ENCODE measurements around the gene YOD1. TPM values are rescaled to one million over a fixed set of nuclear protein-coding genes. Genes with fewer than 3 reads are reported as not detected.

YOD1 gene
- total and polyA plus RNA-seq, 2 of the 13 experiments (the other 11 are each of a cell fraction or from before 2014, with no cell fraction given), result 3.4 to 9.1 TPM

- Histone ChIP-seq H2AFZ (ENCODE audit: low read length) (no peak overlapping the region), H3K36me3 (replicated peaks in 1 of 2; ENCODE audit: control insufficient read depth in 1 of 2, insufficient read depth in 2 of 2, low read length in 2 of 2) (no peaks in the 10 kb centered on the region), H3K4me1 (ENCODE audit: insufficient read depth, low read length) (peaks cover 100% of the 10 kb centered on the region), H3K9ac (ENCODE audit: insufficient read depth, low read depth, low read length) (no peak overlapping the region), H3K27ac (ENCODE audit: extremely low read length, insufficient read depth, low read length) (no peak overlapping the region), H4K20me1 (ENCODE audit: insufficient read depth, low read length) (no peaks in the 10 kb centered on the region), H3K27me3 (ENCODE audit: control insufficient read depth in 1 of 2, insufficient read depth in 2 of 2, low read length in 2 of 2) (no peaks in the 10 kb centered on the region), H3K4me3 (replicated peaks in 1 of 3; ENCODE audit: insufficient read depth in 1 of 3, low read depth in 2 of 3, low read length in 3 of 3) (no peak overlapping the region), H3K4me2 (ENCODE audit: low read depth, low read length) (no peak overlapping the region), H3K79me2 (ENCODE audit: insufficient read depth, low read length) (no peaks in the 10 kb centered on the region), H3K9me3 (ENCODE audit: low read length) (no peaks in the 10 kb centered on the region)
- ATAC-seq, result no peak
- WGBS (ENCODE audit: low lambda C conversion rate), result 88% methylated on average over 18 of the region's 18 CpGs
- ChIA-PET CTCF (ENCODE audit: low intra/inter-chr PET ratio, low total read pairs) (no interaction called here), POLR2A (no interaction called here)
- in situ Hi-C loops (cut with HindIII; ENCODE audit: extremely low pct_ligation_motif_present, low pct_unique_long_range_greater_than_20kb) (no loop called here), intact Hi-C loops (cut with micrococcal nuclease; ENCODE audit: unreplicated experiment) (no loop called here)
- DNase-seq (ENCODE audit: low spot score), result no peak
- FAIRE-seq, result no peak
- TF ChIP-seq ZBTB38 (CRISPR knock-in tag; IDR thresholded peaks at IDR 0.05), result peak; percentile 35; the same call in 1 of the 2 replicates
- peak; percentile 26 for TF ChIP-seq ZNF687 (CRISPR knock-in tag; IDR thresholded peaks at IDR 0.05)
- TF ChIP-seq ZNF260 (CRISPR knock-in tag; IDR thresholded peaks at IDR 0.05; ENCODE audit: borderline replicate concordance, low read depth), result no peak
- TF ChIP-seq TEF (CRISPR knock-in tag; IDR thresholded peaks at IDR 0.05), result no peak
- peak; percentile 43; the same call in 1 of the 2 replicates for TF ChIP-seq FOSL2 (CRISPR knock-in tag; IDR thresholded peaks at IDR 0.05)
- TF ChIP-seq ETV5 (CRISPR knock-in tag; IDR thresholded peaks at IDR 0.05; ENCODE audit: borderline replicate concordance), result no peak
- TF ChIP-seq CBX1 (IDR thresholded peaks at IDR 0.05; ENCODE audit: low read depth), result no peak
- no TSS peak for BruUV-seq (replicated peaks)
Measured at GRCh38 chr1:207027206-207027777, 23.7 kb downstream of the YOD1 start.
